GM10266 (cell line): ENCODE data around the gene OPN1MW3.
"Not testable (repeated sequence)": the region's sequence is repeated elsewhere in the genome, so short reads cannot be mapped to it uniquely, and the experiment has no call there.

ENCODE experiments used
- DNase-seq: peaks from one replicate; pipeline ENCODE4 v3.0.0; 2012; ENCODE audit errors: extremely low spot score

The OPN1MW3 gene

DNA sequence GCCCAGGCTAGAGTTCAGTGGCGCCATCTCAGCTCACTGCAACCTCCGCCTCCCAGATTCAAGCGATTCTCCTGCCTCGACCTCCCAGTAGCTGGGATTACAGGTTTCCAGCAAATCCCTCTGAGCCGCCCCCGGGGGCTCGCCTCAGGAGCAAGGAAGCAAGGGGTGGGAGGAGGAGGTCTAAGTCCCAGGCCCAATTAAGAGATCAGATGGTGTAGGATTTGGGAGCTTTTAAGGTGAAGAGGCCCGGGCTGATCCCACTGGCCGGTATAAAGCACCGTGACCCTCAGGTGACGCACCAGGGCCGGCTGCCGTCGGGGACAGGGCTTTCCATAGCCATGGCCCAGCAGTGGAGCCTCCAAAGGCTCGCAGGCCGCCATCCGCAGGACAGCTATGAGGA lies at the start of gene OPN1MW3:
TSS of gene OPN1MW3 (plus strand) at position 301 of the 400 bp plus-strand sequence. CDS start at position 339, 38 bp downstream.
- DNase-seq, result not testable (repeated sequence)

DNA sequence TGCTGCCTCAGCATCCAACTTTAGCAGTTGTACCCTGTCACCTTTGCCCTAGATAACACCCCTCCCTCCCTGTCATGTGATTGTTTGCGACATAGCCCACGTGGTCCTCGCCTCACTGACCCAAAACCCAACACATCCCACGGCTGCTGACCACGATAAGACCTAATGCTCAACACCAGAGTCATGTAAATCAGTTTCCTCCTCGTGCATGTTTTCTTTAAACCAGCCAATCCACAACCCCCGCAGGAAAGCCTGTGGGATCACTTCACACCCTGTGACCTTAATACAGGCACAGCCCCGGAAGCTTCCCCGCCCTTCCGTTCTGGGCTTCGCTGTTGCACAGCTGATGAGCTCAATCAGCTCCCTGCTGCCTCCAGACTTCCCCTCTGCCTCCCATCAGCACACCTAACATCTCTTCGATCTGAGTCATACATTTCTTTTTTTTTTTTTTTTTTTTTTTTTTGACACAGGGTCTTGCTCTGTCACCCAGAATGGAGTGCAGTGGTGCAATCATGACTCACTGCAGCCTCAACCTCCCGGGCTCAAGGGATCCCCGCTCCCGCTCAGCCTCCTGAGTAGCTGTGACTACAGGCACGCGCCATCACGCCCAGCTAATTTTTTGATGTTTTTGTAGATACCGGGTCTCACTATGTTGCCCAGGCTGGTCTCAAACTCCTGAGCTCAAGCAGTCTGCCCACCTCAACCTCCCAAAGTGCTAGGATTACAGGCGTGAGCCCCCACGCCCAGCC lies 47.5 kb upstream of the OPN1MW3 start:
- not testable (repeated sequence) for DNase-seq

DNA sequence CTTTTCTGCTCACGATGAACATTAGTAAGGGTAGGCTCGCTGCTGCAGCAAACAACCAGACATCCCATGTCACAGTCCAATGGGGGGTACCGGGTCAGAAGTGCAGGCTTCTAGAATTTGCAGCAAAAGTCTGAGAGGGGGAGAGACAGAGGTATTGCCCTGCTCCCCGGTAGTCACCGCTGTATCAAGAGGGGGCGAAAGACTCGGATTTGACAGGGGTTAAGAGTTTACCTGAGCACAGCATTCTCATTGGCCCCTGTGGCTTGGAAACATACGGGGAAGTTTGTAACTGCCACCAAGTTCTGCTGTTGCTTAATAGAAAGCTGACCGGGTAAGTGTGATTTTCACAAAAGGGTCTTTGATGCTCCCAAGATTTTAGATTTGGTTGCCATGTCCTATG lies 46.3 kb upstream of the OPN1MW3 start:
- not testable (repeated sequence) for DNase-seq

DNA sequence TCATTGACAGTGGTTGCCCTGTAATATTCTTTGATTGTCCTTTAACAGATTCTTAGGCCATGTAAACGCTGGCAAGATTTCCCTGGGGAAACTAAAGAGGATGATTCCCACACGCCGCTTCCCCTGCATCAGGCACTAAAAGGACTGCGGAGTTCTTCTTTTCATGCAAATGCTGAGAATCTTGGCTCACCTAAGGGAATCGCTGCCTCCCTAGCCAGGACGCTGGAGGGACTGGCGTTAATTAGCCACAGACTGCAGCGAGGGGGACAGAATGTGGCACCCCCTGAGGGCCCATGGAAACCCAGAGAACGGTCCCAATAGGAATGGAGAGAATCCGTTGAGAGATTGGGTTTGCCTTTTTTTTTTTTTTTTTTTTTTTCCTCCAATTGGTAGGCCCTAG lies 45.9 kb upstream of the OPN1MW3 start:
- not testable (repeated sequence) for DNase-seq

DNA sequence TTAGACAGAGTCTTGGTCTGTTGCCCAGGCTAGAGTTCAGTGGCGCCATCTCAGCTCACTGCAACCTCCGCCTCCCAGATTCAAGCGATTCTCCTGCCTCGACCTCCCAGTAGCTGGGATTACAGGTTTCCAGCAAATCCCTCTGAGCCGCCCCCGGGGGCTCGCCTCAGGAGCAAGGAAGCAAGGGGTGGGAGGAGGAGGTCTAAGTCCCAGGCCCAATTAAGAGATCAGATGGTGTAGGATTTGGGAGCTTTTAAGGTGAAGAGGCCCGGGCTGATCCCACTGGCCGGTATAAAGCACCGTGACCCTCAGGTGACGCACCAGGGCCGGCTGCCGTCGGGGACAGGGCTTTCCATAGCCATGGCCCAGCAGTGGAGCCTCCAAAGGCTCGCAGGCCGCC lies 37.9 kb upstream of the OPN1MW3 start, which contains the start of gene OPN1MW2:
TSS of gene OPN1MW2 (plus strand) at position 301 of the 400 bp plus-strand sequence. CDS start at position 361, 60 bp downstream.
- not testable (repeated sequence) for DNase-seq

DNA sequence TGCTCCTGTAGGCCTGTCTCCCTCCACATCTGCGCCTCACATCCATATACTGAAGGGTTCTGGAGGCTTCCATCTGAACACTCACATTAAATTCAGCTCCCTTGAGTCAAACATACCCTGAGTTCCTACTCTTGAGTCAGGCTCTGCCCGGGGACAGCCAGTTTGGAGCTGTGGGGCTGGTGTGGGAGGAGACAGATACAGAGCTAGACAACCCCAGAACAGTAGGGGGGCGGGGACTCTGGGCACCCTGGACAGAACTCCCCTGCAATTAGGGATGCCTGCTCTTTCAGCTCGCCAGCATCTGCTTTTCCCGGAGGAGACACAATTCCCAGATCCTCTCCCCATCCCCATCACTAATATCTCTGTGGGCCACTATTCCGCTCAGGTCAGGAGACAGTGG lies 32.1 kb upstream of the OPN1MW3 start:
- DNase-seq, result not testable (repeated sequence)

DNA sequence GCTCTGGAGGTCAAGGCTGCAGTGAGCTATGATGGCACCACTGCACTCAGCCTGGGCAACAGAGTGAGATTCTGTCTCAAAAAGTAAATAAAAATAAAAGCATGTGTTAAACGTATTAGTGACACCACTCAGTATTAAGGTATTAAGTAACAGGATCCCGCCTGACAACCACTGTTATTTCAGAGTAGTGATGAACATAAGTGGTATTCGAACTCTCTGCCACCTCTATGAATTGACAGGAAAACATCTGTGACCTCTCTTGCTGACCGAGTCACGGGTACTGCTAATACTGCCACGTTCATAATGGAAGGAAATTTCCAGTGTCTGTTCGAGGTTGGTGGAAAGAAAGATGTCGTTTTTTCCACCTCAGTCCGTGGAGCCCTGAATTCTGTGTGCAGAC lies 30.7 kb upstream of the OPN1MW3 start:
- DNase-seq, result not testable (repeated sequence)

DNA sequence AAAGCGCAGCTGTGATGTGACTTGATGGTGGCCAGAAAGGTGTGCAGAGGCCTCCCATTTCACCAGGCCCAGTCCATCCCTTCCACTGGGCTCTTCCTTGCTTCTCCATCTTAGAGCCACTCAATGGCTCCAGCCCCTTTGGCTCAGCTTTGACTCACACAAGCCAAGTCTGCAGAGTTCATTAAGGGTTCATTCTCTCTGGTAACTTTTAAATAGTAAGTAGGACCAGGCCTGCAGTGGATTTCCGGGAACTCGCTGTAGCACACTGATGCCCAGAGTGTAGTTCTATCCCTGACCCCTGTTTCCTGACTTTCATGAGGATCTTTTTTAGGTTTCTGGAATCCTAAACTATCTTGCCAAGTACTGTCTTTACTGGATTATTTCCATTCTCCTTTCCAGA lies 25.9 kb upstream of the OPN1MW3 start:
- DNase-seq, result not testable (repeated sequence)

DNA sequence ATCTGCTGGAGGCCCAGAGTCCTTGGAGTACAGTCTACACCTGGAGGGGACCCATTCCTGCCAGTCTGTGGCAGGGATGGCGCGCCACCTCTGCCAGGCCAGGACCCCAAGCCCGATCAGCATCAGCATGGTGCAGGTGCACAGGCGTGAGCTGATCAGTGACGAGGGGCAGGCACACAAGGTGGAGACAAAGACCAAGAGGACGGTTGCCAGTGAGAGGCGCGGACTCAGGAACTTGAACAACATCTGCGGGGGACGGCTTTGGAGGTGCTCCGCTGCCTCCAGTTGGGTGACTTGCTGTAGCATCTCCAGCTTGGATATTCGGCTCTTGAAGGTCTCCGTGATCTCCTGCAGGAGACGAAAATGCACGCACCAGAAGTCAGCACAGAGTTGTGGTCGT lies 23.8 kb upstream of the OPN1MW3 start:
- DNase-seq, result not testable (repeated sequence)

DNA sequence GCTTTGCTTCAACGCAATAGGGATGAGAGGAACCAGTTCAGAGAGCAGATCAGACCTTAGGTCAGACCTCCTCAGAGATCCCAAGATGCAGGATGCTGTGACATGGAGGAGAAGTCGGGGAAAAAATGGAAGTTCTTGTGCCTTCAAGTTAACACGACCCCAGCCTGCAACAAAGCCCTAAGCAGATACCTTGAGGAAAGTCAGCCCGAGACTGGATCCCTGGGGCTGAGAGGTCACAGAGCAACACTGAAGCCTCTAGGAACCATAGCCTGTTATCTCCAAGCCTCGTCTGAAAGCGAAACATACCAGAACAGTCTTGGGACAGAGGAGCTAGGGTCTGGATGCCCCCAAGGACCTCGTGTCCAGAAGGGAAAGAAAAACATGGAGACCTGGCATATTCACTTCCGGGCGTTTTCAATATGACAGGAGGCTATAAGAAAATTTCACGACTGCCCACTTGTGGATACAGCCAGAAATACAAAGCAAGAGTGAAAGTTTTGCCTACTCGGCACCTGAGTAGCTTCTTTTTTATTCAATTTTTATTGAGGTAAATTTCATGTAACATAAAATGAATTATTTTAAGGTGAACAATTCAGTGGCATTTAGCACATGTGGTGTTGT lies 18.3 kb upstream of the OPN1MW3 start:
- DNase-seq, result not testable (repeated sequence)

DNA sequence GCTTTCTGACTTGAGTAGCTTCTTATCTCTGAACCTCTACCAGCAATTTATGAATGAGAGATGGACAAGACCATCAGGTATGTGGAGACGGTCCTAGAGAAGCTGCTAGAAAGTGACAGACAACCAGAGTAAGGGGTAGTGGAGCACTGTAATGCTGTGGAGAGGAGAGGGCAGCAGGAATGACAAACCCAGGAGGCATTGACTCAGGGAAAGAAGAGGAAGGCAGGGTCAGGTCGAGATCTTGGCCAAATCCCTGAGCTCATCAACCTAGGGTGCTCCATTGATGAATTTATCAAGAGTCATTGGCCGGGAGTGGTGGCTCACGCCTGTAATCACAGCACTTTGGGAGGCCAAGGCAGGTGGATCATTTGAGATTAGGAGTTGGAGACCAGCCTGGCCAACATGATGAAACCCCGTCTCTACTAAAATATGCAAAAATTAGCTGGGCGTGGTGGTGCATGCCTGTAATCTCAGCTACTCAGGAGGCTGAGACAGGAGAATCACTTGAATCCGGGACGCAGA lies 17.3 kb upstream of the OPN1MW3 start:
- DNase-seq, result not testable (repeated sequence)

DNA sequence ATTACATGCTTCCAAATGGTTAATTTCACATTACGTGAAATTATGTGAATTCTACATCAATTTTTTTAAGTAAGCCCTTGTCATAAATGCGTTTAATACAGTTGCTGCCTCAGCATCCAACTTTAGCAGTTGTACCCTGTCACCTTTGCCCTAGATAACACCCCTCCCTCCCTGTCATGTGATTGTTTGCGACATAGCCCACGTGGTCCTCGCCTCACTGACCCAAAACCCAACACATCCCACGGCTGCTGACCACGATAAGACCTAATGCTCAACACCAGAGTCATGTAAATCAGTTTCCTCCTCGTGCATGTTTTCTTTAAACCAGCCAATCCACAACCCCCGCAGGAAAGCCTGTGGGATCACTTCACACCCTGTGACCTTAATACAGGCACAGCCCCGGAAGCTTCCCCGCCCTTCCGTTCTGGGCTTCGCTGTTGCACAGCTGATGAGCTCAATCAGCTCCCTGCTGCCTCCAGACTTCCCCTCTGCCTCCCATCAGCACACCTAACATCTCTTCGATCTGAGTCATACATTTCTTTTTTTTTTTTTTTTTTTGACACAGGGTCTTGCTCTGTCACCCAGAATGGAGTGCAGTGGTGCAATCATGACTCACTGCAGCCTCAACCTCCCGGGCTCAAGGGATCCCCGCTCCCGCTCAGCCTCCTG lies 9.9 kb upstream of the OPN1MW3 start:
- DNase-seq, result not testable (repeated sequence)

DNA sequence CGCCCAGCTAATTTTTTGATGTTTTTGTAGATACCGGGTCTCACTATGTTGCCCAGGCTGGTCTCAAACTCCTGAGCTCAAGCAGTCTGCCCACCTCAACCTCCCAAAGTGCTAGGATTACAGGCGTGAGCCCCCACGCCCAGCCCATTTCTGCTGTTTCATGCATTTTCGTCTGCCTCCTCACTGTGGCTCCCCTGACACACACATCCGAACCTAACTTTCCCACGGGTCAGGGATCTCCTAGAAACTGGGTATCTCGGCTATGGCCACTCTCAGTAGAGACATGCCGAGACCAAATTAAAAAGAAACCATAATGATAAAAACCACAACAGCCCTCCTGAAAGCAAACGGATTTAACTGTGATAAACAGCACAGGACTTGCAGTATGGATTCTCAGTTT lies 9.3 kb upstream of the OPN1MW3 start:
- DNase-seq, result not testable (repeated sequence)

DNA sequence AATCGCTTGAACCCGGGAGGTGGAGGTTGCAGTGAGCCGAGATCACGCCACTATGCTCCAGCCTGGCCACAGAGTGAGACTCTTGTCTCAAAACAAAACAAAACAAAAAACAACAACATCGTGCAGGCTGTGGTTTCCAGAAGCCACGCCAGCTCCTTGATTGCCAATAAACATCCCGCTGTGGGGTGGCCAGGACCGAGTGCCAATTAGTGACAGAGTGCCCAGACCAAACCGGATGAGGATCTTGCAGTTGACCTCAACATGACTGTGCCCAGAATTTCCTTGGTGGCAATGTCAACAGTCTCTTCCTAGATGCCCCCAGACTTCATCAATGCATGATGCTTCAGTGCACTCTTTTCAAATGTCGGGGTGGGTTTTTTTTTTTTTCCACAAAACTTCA lies 1.3 kb downstream of the OPN1MW3 start:
- not testable (repeated sequence) for DNase-seq

DNA sequence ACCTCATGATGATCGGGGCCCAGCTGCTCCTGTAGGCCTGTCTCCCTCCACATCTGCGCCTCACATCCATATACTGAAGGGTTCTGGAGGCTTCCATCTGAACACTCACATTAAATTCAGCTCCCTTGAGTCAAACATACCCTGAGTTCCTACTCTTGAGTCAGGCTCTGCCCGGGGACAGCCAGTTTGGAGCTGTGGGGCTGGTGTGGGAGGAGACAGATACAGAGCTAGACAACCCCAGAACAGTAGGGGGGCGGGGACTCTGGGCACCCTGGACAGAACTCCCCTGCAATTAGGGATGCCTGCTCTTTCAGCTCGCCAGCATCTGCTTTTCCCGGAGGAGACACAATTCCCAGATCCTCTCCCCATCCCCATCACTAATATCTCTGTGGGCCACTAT lies 5.7 kb downstream of the OPN1MW3 start:
- DNase-seq, result not testable (repeated sequence)

DNA sequence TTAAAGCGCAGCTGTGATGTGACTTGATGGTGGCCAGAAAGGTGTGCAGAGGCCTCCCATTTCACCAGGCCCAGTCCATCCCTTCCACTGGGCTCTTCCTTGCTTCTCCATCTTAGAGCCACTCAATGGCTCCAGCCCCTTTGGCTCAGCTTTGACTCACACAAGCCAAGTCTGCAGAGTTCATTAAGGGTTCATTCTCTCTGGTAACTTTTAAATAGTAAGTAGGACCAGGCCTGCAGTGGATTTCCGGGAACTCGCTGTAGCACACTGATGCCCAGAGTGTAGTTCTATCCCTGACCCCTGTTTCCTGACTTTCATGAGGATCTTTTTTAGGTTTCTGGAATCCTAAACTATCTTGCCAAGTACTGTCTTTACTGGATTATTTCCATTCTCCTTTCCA lies 11.9 kb downstream of the OPN1MW3 start:
- not testable (repeated sequence) for DNase-seq

DNA sequence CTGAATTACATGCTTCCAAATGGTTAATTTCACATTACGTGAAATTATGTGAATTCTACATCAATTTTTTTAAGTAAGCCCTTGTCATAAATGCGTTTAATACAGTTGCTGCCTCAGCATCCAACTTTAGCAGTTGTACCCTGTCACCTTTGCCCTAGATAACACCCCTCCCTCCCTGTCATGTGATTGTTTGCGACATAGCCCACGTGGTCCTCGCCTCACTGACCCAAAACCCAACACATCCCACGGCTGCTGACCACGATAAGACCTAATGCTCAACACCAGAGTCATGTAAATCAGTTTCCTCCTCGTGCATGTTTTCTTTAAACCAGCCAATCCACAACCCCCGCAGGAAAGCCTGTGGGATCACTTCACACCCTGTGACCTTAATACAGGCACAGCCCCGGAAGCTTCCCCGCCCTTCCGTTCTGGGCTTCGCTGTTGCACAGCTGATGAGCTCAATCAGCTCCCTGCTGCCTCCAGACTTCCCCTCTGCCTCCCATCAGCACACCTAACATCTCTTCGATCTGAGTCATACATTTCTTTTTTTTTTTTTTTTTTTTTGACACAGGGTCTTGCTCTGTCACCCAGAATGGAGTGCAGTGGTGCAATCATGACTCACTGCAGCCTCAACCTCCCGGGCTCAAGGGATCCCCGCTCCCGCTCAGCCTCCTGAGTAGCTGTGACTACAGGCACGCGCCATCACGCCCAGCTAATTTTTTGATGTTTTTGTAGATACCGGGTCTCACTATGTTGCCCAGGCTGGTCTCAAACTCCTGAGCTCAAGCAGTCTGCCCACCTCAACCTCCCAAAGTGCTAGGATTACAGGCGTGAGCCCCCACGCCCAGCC lies 27.3 kb downstream of the OPN1MW3 start:
- not testable (repeated sequence) for DNase-seq

DNA sequence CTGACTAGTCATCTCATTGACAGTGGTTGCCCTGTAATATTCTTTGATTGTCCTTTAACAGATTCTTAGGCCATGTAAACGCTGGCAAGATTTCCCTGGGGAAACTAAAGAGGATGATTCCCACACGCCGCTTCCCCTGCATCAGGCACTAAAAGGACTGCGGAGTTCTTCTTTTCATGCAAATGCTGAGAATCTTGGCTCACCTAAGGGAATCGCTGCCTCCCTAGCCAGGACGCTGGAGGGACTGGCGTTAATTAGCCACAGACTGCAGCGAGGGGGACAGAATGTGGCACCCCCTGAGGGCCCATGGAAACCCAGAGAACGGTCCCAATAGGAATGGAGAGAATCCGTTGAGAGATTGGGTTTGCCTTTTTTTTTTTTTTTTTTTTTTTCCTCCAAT lies 29.0 kb downstream of the OPN1MW3 start:
- DNase-seq, result not testable (repeated sequence)
